ENCODE results near the gene SLC2A4RG. TPM values are rescaled to one million over a fixed set of nuclear protein-coding genes. Genes with fewer than 3 reads are reported as not detected.
A peak's percentile ranks its signal among the peaks of the same experiment; 100 is the strongest.

SLC2A4RG gene
- total and polyA plus RNA-seq, 2 of the 13 experiments (the other 11 are each of a cell fraction or from before 2014, with no cell fraction given): 91.4 to 95.9 TPM

DNA sequence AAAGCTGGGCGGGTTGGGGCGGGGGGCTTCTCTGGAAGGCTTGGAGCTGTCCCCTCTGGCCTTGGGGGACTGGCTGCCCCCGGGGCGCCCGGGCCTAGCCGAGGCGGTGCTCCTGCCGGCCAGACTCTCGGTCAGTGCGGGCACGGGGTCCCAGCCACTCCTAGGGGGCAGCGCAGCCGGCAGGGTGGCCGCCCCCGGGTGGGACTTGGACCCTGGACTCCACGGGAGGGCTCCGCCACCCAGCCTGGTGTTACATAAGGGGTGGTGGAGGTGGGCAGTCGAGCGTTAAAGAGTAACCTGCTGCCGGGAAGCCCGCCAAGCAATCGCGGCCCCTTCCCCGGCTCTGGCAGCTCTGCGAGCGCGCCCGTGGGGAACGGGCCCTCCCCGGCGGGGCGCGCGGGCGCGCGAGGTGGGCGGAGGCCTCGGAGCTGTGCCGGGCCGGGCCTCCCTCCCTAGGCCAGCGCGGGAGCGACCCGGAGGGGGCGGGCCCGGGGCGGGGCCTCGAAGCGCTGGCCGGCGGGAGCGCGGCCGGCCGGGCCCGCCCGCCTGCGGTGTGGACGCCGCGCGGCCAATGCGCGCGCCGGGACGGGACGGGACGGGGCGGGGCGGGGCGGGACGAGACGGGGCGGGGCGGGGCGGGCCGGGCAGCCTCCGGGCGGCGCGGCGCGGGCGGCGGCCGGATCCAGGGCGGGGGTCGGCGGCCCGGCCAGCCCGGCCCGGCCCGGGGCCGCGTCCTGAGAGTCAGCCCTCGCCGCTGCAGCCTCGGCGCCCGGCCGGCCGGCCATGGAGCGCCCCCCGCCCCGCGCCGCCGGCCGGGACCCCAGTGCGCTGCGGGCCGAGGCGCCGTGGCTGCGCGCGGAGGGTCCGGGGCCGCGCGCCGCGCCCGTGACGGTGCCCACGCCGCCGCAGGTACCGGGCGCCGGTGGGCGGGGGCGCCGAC, at the start of gene SLC2A4RG (continued):
- peak; percentile 72; the same call in 1 of the 2 replicates for TF ChIP-seq MEF2D (CRISPR knock-in tag; IDR thresholded peaks at IDR 0.05)
- peak; percentile 68; the same call in 1 of the 2 replicates for TF ChIP-seq ZNF780A (CRISPR knock-in tag; IDR thresholded peaks at IDR 0.05)
- no peak for TF ChIP-seq JUNB (CRISPR knock-in tag; IDR thresholded peaks at IDR 0.05; ENCODE audit: borderline replicate concordance)
- TF ChIP-seq SNRNP70 (IDR thresholded peaks at IDR 0.05; ENCODE audit: low read depth, low read length): no peak
- TF ChIP-seq REL (CRISPR knock-in tag; conservative IDR thresholded peaks at IDR 0.05): 0 out of 2 replicates have a peak, but pooled peaks have one; percentile 70
- peak; percentile 58; the same call in 1 of the 2 replicates for TF ChIP-seq ZFAT (CRISPR knock-in tag; conservative IDR thresholded peaks at IDR 0.05)
- peak; percentile 86 for TF ChIP-seq ZNF704 (CRISPR knock-in tag; IDR thresholded peaks at IDR 0.05; ENCODE audit: borderline replicate concordance)
- no peak for TF ChIP-seq RORA (CRISPR knock-in tag; IDR thresholded peaks at IDR 0.05)
- TF ChIP-seq ZNF496 (CRISPR knock-in tag; IDR thresholded peaks at IDR 0.05; ENCODE audit: insufficient replicate concordance): no peak
- TF ChIP-seq, protein P1, sequence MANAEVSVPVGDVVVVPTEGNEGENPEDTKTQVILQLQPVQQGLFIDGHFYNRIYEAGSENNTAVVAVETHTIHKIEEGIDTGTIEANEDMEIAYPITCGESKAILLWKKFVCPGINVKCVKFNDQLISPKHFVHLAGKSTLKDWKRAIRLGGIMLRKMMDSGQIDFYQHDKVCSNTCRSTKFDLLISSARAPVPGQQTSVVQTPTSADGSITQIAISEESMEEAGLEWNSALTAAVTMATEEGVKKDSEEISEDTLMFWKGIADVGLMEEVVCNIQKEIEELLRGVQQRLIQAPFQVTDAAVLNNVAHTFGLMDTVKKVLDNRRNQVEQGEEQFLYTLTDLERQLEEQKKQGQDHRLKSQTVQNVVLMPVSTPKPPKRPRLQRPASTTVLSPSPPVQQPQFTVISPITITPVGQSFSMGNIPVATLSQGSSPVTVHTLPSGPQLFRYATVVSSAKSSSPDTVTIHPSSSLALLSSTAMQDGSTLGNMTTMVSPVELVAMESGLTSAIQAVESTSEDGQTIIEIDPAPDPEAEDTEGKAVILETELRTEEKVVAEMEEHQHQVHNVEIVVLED (CRISPR knock-in tag; IDR thresholded peaks at IDR 0.05; ENCODE audit: borderline replicate concordance): peak; percentile 72
- peak; percentile 66; the same call in 1 of the 2 replicates for TF ChIP-seq SRY (CRISPR knock-in tag; IDR thresholded peaks at IDR 0.05)
- TF ChIP-seq, protein P2, sequence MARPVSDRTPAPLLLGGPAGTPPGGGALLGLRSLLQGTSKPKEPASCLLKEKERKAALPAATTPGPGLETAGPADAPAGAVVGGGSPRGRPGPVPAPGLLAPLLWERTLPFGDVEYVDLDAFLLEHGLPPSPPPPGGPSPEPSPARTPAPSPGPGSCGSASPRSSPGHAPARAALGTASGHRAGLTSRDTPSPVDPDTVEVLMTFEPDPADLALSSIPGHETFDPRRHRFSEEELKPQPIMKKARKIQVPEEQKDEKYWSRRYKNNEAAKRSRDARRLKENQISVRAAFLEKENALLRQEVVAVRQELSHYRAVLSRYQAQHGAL (CRISPR knock-in tag; IDR thresholded peaks at IDR 0.05; ENCODE audit: not compliant biosample characterization): peak; percentile 97
- TF ChIP-seq ATM (IDR thresholded peaks at IDR 0.05; ENCODE audit: borderline replicate concordance): no peak
- TF ChIP-seq PBX2 (CRISPR knock-in tag; IDR thresholded peaks at IDR 0.05): no peak
- TF ChIP-seq ISL2 (CRISPR knock-in tag; IDR thresholded peaks at IDR 0.05): peak; percentile 93
- peak; percentile 93 for TF ChIP-seq ZNF713 (CRISPR knock-in tag; IDR thresholded peaks at IDR 0.05)
- TF ChIP-seq, protein P3, sequence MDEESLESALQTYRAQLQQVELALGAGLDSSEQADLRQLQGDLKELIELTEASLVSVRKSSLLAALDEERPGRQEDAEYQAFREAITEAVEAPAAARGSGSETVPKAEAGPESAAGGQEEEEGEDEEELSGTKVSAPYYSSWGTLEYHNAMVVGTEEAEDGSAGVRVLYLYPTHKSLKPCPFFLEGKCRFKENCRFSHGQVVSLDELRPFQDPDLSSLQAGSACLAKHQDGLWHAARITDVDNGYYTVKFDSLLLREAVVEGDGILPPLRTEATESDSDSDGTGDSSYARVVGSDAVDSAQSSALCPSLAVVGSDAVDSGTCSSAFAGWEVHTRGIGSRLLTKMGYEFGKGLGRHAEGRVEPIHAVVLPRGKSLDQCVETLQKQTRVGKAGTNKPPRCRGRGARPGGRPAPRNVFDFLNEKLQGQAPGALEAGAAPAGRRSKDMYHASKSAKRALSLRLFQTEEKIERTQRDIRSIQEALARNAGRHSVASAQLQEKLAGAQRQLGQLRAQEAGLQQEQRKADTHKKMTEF (CRISPR knock-in tag; IDR thresholded peaks at IDR 0.05): peak; percentile 97
- TF ChIP-seq, protein P4, sequence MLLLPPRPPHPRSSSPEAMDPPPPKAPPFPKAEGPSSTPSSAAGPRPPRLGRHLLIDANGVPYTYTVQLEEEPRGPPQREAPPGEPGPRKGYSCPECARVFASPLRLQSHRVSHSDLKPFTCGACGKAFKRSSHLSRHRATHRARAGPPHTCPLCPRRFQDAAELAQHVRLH (CRISPR knock-in tag; IDR thresholded peaks at IDR 0.05; ENCODE audit: borderline replicate concordance, low read depth): 0 out of 2 replicates have a peak, but pooled peaks have one; percentile 60
- TF ChIP-seq SMC3 (IDR thresholded peaks at IDR 0.05; ENCODE audit: low read length): no peak
- peak; percentile 88; the same call in 1 of the 2 replicates for TF ChIP-seq GLI4 (CRISPR knock-in tag; IDR thresholded peaks at IDR 0.05; ENCODE audit: borderline replicate concordance)

Measured in HepG2 (cell line).